HL-60 (cell line): ENCODE data around the gene SPRYD4.

ENCODE experiments used
- DNase-seq, 2 experiments: peaks; one replicate each; pipeline ENCODE4 v3.0.0-alpha.2; 2010 to 2020; ENCODE audit warnings: low read depth in 1 of 2, low spot score in 1 of 2
- H3K27ac ChIP-seq: fragments of 250-450 bp; sonication (Bioruptor Pico); replicated peaks from 2 replicates; pipeline ENCODE4 v1.5.1; 2020; ENCODE audit warnings: mild to moderate bottlenecking, moderate library complexity
- H3K27me3 ChIP-seq: fragments of 250-450 bp; sonication (Bioruptor Pico); 2 replicates; pipeline ENCODE4 v1.5.1; 2021; ENCODE audit warnings: mild to moderate bottlenecking, moderate library complexity; ENCODE audit not compliant: insufficient read depth, poor library complexity, severe bottlenecking
- H3K4me3 ChIP-seq: replicated peaks from 2 replicates; pipeline ENCODE4 v1.5.1; 2011; ENCODE audit warnings: mild to moderate bottlenecking, control low read depth, low read length; ENCODE audit not compliant: insufficient read depth
- CTCF ChIP-seq: IDR thresholded peaks from one replicate; pipeline ENCODE4 v1.5.1; 2011; ENCODE audit warnings: low read length, control low read depth, inconsistent platforms; ENCODE audit not compliant: insufficient read depth
- GABPA ChIP-seq: IDR thresholded peaks from 2 replicates; pipeline ENCODE4 v1.6.1; 2012; ENCODE audit warnings: low read depth
- POLR2AphosphoS5 ChIP-seq: IDR thresholded peaks from 2 replicates; pipeline ENCODE4 v1.6.1; 2012; ENCODE audit warnings: low read depth
- REST ChIP-seq: IDR thresholded peaks from 2 replicates; pipeline ENCODE4 v1.6.1; 2012; ENCODE audit warnings: low read depth; ENCODE audit not compliant: insufficient replicate concordance
- SPI1 ChIP-seq: IDR thresholded peaks from 2 replicates; pipeline ENCODE4 v1.6.1; 2012; ENCODE audit warnings: low read depth, mild to moderate bottlenecking, borderline replicate concordance

Gene SPRYD4

GRCh38 chr12:56521590-56522371 lies 53.4 kb downstream of the SPRYD4 start, which contains the start of gene RBMS2:
RBMS2 (plus strand) TSS chr12:56521820; CDS start chr12:56522024, 204 bp downstream.
- Histone ChIP-seq H3K27me3 (no peaks in the 10 kb centered on the region), H3K27ac (no peak within 1 kb of the TSS), H3K4me3 (peak within 1 kb of the TSS; percentile 38)
- peak; percentile 20 to 24 for DNase-seq
- TF ChIP-seq CTCF: no peak
- TF ChIP-seq GABPA: no peak
- TF ChIP-seq REST: no peak
- TF ChIP-seq SPI1: no peak
- TF ChIP-seq POLR2AphosphoS5: no peak

GRCh38 chr12:56522411-56523193 lies 54.2 kb downstream of the SPRYD4 start:
- DNase-seq: no peak
- no peak overlapping the region for H3K27ac ChIP-seq
- TF ChIP-seq CTCF: no peak
- TF ChIP-seq POLR2AphosphoS5: no peak
- TF ChIP-seq GABPA: no peak
- TF ChIP-seq REST: no peak
- no peak for TF ChIP-seq SPI1

DNA sequence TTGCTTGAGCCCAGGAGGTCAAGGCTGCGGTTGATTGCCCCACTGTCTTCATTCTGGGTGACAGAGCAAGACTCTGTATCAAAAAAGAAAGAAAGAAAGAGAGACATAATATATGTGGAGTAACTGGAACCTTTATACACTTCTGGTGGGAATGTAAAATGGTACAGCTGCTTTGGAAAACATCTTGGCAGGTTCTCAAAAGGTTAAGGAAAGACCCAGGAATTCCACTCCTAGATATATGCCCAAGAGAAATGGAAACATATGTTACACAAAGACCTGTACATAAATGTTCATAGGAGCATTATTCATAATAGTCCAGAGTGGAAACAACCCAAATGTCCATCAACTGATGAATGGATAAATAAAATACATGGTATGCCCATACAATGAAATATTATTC lies 60.5 kb downstream of the SPRYD4 start:
- no peak overlapping the region for H3K27ac ChIP-seq
- TF ChIP-seq REST: no peak
- TF ChIP-seq GABPA: no peak
- TF ChIP-seq CTCF: no peak
- no peak for TF ChIP-seq SPI1
- no peak for TF ChIP-seq POLR2AphosphoS5
- DNase-seq: no peak
- H3K4me3 ChIP-seq: no peak overlapping the region
- H3K27me3 ChIP-seq: no peaks in the 10 kb centered on the region

More at GRCh38 chr12:56522411-56523193, 54.2 kb downstream of the SPRYD4 start:
- H3K27me3 ChIP-seq: no peaks in the 10 kb centered on the region
- H3K4me3 ChIP-seq: peak overlapping the region; percentile 38; the same call in 1 of the 2 replicates
